HG03575 (cell line): ENCODE results near the gene CH25H.

ENCODE experiments used
- ATAC-seq: cut with Tn5 transposase; IDR thresholded peaks from one replicate; pipeline ENCODE4 v1.9.1; 2021; ENCODE audit not compliant: unreplicated experiment, insufficient number of reproducible peaks, low FRiP score; ENCODE audit errors: extremely low read depth

The CH25H gene

DNA sequence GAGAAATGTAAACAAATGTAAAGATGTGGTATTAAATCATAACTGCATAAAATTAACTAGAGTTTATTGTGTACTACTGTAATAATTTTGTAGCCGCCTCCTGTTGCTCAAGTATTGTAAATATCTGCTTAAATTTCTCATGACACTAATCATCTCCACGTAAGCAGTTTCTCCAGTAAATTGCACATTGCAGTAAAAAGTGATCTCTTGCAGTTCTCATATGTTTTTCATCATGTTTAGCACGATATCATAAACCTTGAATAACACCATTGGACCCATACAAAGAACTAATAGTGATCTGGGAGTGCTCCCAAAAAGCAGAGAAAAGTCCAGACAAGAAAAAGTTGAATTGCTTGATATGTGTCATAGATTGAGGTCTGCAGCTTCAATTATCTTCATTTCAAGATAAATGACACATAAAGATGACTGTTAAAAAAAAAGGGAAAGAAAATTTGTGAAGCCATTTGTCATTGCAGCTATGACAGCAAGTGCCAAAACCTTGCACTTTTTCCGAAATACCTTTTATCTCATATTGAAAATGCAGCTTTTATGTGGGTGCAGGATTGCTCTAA lies 29.2 kb upstream of the CH25H start:
- ATAC-seq = no peak

GRCh38 chr10:89235073-89235798 lies 28.1 kb upstream of the CH25H start:
- no peak for ATAC-seq

DNA sequence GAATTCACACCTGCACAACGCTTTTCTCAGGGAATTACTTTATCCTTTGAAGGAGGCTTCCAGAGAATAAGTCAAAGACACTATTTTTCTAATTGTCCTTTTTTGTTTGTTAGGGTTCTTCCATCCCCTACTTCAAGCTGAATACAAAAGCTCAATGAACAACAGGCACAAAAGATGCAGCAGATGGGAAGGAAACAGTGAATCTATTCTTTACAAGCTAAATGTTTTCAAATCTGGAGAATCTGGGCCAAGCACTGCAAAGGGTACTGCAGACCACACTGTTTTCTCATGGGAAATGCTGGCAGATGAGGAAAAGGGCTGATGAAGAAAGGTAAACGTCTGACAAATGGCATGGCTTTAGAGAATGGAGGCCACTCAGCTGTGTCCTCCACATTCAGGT lies 25.9 kb upstream of the CH25H start:
- ATAC-seq = no peak

DNA sequence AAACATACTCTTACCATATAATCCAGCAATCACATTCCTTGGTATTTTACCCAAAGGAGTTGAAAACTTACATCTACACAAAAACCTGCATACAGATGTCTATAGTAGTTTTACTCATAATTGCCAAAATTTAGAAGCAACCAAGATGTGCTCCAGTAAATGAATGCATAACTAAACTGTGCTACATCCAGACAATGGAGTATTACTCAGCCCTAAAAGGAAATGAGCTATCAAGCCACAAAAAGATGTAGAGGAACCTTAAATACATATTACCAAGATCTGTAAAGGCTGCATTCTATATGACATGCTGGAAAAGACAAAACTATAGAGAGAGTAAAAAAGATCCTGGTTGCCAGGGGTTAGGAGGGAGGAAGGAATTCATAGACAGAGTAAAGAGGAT lies 21.8 kb upstream of the CH25H start:
- no peak for ATAC-seq

DNA sequence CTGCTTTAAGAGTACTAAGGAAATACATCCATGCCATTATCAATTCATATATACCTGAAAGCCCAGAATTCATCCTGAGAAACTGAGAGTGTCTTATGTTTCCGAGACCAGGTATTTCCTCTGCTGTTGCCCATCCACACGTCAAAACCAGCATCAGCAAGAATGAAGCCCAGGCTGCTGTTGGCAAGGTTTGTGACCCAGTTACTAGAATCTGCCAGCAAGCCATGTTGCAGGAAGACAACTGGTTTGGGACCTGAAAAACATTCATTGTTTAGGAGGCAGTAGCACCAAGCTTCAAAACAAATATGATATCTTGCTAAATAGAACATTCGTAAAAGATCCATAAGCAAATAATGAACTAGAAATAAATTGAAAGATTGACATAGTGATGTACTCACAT lies 21.0 kb upstream of the CH25H start:
- no peak for ATAC-seq

DNA sequence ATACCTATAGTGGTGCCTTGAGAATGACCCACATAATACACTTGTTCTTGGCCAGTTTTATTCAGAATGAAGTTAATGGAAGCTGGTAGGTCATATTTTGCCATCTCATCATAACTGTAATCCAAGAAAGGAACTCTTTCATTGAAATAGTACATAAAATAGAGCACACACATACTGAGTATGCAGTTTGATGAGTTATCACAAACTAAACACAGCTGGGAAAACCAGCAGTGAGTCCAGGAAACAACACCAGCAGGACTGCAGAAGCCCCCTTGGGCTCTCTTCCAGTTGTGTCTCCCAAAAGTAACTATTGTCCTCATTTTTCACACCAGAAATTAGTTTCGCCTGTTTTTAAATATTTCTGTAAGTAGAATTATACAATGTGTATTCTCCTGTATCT lies 19.8 kb upstream of the CH25H start:
- no peak for ATAC-seq

DNA sequence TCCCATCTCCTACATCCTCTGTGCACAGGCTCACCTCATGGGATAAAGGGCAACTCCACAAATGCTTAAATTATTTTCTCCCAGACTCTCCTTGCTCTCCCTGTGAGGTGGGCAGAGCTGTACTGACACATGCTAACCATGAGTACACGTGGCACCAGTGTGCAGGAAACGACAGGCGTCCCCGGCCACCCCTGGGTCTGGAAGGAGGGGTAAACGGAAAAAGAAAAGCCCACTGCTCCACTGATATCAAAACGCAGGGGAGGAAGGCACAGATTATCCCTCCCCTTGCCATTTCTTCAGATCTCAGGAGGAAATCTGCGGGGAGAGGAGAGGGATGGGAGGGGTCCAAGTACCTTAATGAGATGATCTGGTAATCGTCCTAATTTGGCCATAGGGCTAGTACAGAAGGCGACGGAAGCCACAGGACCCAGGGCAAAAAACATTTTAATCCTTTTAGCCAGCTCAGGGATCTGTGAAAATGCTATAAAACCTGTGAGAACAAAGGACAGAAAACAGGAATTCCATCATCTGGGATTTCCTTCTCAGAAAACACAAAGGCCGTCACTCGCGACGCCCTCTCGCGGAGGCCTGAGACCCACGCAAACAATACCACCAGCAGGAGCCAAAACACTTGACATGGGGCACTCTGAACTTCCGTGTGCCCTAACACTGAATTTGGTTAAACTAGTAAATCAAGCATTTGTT lies 17.8 kb upstream of the CH25H start:
- no peak for ATAC-seq

GRCh38 chr10:89221919-89222318 lies 14.8 kb upstream of the CH25H start:
- no peak for ATAC-seq

DNA sequence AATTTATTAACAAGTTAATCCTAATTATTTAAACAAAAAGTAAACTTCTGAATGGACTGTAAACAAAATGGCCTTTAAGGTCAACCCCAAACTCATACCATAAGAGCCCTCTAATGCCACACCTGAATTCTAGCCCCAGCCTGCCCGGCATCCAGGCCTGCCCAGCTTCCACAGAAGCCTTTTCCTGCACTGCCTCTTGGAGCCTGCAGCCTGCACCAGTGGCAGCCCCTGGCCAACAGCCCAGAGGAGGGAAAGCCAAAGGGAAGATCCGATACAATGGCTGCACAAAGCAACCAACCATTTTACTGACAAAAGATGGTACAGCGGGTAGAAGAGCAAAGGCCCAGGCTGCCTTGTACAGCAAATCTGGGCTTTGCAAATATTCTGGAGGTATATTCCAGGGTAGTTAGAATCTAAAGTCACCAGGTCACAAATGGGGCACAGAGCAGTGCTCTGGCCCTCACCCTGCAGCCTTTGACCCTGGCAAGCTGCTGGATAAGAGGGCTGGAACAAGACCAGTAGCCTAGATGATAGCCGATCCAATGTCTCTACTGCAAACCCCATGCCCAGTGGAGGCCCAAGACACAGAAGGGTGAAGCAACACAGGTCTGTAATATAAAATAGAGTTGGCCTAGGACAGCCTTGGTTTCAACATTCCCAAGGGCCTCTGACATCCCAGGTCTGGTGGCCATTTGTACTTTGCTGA lies 12.5 kb upstream of the CH25H start:
- ATAC-seq = no peak

- ATAC-seq = no peak
Measured at GRCh38 chr10:89217057-89217990, 10.2 kb upstream of the CH25H start.

DNA sequence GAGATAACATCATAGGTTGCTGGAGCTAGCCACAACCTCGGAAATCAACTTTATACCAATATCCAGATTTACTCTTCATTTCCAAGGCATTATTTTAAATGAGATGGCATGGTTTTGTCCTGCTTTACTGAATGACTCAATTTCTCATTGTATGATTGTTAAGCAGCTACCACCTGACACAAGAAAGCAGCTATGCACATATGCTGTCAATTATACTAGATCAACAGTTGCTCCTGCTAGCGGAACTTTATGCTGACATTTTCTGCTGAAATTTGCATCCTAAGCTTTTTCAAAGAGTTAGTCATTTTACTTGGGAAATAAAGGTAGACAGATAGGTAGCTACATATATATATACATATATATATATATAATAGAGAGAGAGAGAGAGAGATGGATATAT lies 8.9 kb upstream of the CH25H start:
- ATAC-seq = no peak

DNA sequence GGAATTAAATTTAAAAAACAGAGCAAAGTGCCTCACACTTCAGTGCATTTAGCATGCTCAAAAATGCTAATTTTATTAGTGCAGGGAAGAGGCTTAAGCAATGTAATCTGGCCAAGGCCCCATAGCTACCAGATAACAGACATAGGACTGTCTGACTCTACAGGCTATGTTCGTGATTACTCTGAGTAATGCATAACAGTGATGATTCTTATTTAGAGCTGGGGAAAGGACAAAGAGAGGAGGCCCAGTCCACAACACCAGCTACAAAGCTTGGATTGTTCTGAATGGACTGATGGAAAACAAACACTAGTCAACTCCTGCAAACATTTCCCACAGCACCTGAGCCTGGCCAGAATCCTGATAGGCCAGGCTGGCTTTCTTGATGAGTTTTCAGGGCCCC lies 8.4 kb upstream of the CH25H start:
- ATAC-seq = no peak

DNA sequence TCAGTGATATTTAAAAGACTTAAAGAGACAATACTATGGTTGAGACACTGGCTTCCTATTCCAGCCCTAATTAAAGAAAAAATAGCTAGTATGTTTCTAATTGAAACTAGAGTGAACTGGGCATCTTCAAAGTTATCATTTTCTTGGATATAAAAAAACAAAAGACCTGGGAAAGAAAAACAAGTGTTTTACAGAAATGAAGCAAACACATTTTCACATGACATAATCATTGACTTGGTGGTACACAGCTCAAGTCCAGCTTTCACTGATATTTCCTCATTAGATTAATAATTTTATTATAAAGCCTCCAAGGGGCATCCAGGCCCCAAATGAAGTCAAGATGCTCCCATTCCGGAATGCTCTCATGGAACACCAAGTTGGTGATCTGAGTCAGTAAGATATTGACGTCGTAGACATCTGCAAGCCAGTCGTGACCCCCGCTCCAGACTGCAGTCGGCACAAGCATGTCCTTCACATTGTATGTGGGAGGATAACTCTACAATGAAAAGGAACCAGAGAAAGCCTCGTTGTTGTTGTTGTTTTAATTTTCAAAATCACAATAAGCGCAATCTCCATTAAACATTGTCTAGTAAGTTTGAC lies 7.5 kb upstream of the CH25H start:
- no peak for ATAC-seq

DNA sequence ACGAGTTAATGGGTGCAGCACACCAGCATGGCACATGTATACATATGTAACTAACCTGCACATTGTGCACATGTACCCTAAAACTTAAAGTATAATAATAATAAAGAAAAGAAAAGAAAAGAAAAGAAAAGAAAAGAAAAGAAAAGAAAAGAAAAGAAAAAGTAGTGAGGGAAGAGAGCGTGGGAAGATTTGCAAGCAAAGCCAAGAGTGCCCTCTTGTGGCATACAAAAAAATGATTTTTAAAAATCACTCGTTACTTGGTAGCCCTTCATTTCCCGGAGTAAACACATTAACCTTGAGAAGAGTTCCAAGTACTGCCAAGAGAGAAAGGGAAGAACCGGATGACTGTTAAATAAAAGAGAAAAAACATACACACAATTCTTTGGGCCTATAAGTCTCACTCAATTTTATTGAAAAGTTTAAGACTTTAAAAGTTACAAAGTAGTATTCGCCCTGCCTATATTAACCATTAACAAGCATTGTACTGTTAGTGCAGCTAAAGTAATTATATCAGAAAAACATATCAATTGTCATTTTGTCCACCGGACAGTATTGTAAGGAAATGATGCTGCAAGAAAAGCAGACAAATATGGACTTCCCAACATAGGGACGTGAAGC lies 6.2 kb upstream of the CH25H start:
- no peak for ATAC-seq

- ATAC-seq = no peak
Measured at GRCh38 chr10:89210794-89211425, 3.8 kb upstream of the CH25H start.

DNA sequence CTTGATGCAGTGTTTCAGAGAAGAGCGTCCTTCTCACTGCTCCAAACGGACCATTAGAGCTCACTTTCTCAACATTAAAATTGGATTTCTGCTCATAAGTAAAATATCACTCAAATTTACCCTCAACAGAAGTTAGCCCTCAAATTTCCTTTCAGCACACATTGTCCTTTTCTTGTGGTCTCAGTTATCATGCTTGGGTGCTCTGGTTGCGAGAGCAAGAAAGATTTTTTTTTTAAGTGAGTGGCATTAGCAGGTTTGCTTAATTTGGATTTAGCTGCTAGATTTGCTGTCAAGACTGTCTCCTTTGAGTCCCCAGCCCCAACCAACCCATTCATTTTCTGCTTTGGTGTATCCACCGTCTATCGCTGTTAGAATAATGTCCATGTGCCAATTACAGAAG lies 2.6 kb upstream of the CH25H start:
- ATAC-seq = no peak

DNA sequence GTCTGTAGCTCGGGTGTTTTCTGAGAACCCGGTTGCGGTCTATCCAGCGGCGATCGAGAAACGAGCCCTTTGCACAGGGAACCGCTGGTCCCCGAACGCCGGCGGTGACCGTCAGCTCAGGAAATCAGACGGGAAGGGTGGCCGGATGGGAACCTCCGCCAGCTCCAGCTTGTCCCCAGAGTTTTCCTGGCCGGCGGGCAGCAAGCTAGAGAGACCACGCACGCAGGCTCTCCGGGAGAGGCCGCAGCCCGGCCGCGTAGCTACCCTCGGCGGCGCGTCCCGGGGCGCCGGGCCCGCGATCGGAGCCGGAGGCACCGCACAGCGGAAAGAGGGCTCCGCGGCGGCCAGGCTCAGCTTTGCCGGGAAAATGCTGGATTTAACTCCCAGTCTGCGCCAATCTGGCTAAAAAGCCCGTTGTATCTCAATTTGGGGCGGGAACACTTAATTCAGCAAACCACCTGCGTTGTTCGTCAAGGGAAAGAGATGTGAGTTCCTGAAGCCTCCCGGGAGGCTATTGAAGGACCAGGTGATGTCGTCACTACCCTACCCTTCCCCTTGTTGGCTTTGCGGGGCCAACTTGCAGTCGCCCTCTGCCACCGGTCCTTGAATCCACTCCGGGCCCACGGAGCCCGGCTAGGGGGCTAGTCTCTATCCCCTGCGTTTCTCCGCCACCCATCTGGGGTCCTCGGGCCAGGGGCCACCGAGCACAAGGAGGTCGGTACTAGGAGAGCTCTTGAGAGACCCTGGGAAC lies 859 bp upstream of the CH25H start:
- no peak for ATAC-seq
